GM18951 (cell line): ENCODE results near the gene RACGAP1.

Source experiments
- POLR2A ChIP-seq: IDR thresholded peaks from 4 replicates; pipeline ENCODE4 v1.6.1; 2011; ENCODE audit warnings: mild to moderate bottlenecking; ENCODE audit not compliant: insufficient read length, insufficient read depth; ENCODE audit errors: extremely low read depth
- in situ Hi-C: fragments of 300-500 bp; cut with MboI; formaldehyde crosslinking; loops from one replicate; pipeline ENCODE4 v1.12.0; 2022; ENCODE audit warnings: low sequenced_read_pairs, mixed read lengths, inconsistent platforms; ENCODE audit not compliant: unreplicated experiment

The RACGAP1 gene

GRCh38 chr12:49969651-49970429 is 55.5 kb downstream of the RACGAP1 start:
- in situ Hi-C loops, result loop anchor here (5.0 kb wide), 1 partner anchor 87 kb away; the partner anchor contains the start of gene ASIC1
- no peak for TF ChIP-seq POLR2A

- no peak for TF ChIP-seq POLR2A
- in situ Hi-C loops, result no loop called here
Measured at GRCh38 chr12:49969027-49969426, 56.3 kb downstream of the RACGAP1 start.

- TF ChIP-seq POLR2A, result no peak
- in situ Hi-C loops, result no loop called here
Measured at GRCh38 chr12:49968471-49968870, 56.8 kb downstream of the RACGAP1 start.

GRCh38 chr12:49967777-49968250 is 57.5 kb downstream of the RACGAP1 start:
- TF ChIP-seq POLR2A, result no peak
- in situ Hi-C loops, result no loop called here

GRCh38 chr12:49967042-49967776 is 58.1 kb downstream of the RACGAP1 start:
- no peak for TF ChIP-seq POLR2A
- in situ Hi-C loops, result no loop called here

GRCh38 chr12:49966511-49967041 is 58.7 kb downstream of the RACGAP1 start:
- TF ChIP-seq POLR2A, result no peak
- in situ Hi-C loops, result no loop called here

GRCh38 chr12:49965836-49966235 is 59.5 kb downstream of the RACGAP1 start:
- in situ Hi-C loops, result no loop called here
- TF ChIP-seq POLR2A, result no peak

- in situ Hi-C loops, result no loop called here
Measured at GRCh38 chr12:49964849-49965624, 60.3 kb downstream of the RACGAP1 start.

GRCh38 chr12:49963976-49964815 is 61.1 kb downstream of the RACGAP1 start:
- no peak for TF ChIP-seq POLR2A
- in situ Hi-C loops, result no loop called here

More at GRCh38 chr12:49964849-49965624, 60.3 kb downstream of the RACGAP1 start:
- no peak for TF ChIP-seq POLR2A

- in situ Hi-C loops, result no loop called here
- no peak for TF ChIP-seq POLR2A
Measured at GRCh38 chr12:49962861-49963765, 62.2 kb downstream of the RACGAP1 start.
